ENCODE measurements around the gene MINDY4.

Gene MINDY4

GRCh38 chr7:30909431-30909830 lies 138.2 kb downstream of the MINDY4 start:
- no CpG with 5 or more reads among the region's 6 CpGs for WGBS (ENCODE audit: extremely low coverage, insufficient coverage, low lambda C conversion rate)
- H3K27me3 ChIP-seq (ENCODE audit: insufficient read depth, low read length, poor library complexity) = no peaks in the 10 kb centered on the region
- no peak overlapping the region for H3K18ac ChIP-seq (ENCODE audit: low read length)

GRCh38 chr7:30910411-30911073 lies 139.3 kb downstream of the MINDY4 start:
- Histone ChIP-seq H3K4me2 (ENCODE audit: low read length) (no peak overlapping the region), H2BK15ac (replicated peaks; ENCODE audit: low read depth) (no peak overlapping the region), H2BK5ac (ENCODE audit: low read length) (no peak overlapping the region), H3K56ac (ENCODE audit: low read length) (no peak overlapping the region), H3K4me3 (ENCODE audit: low read length) (no peak overlapping the region), H4K5ac (ENCODE audit: low read length) (no peak overlapping the region), H2AK5ac (ENCODE audit: low read length) (no peak overlapping the region), H3K79me1 (ENCODE audit: low read length) (no peaks in the 10 kb centered on the region), H3K79me2 (ENCODE audit: control insufficient read depth, insufficient read depth, low read length) (no peaks in the 10 kb centered on the region), H2BK120ac (ENCODE audit: low read depth, low read length) (no peak overlapping the region), H3K9ac (ENCODE audit: low read length) (no peak overlapping the region), H4K8ac (ENCODE audit: low read depth, low read length) (no peak overlapping the region), H3K23ac (ENCODE audit: low read length) (no peak overlapping the region), H3K36me3 (ENCODE audit: control insufficient read depth, insufficient read depth, low read length) (no peaks in the 10 kb centered on the region), H3K4ac (ENCODE audit: low read depth, low read length) (no peak overlapping the region), H3K18ac (ENCODE audit: low read length) (no peak overlapping the region), H3K27me3 (ENCODE audit: insufficient read depth, low read length, poor library complexity) (no peaks in the 10 kb centered on the region), H3K27ac (ENCODE audit: low read depth, low read length) (no peak overlapping the region), H3K4me1 (ENCODE audit: control insufficient read depth, low read depth, low read length) (no peaks in the 10 kb centered on the region)
- DNase-seq = no peak
- WGBS (ENCODE audit: extremely low coverage, insufficient coverage, low lambda C conversion rate) = no CpG with 5 or more reads among the region's 11 CpGs

More at GRCh38 chr7:30909431-30909830, 138.2 kb downstream of the MINDY4 start:
- Histone ChIP-seq H3K9ac (ENCODE audit: low read length) (no peak overlapping the region), H3K4me1 (ENCODE audit: control insufficient read depth, low read depth, low read length) (no peaks in the 10 kb centered on the region), H3K4me2 (ENCODE audit: low read length) (no peak overlapping the region), H3K56ac (ENCODE audit: low read length) (no peak overlapping the region), H2BK120ac (ENCODE audit: low read depth, low read length) (no peak overlapping the region), H3K23ac (ENCODE audit: low read length) (no peak overlapping the region), H3K79me1 (ENCODE audit: low read length) (no peaks in the 10 kb centered on the region), H3K4ac (ENCODE audit: low read depth, low read length) (no peak overlapping the region), H3K79me2 (ENCODE audit: control insufficient read depth, insufficient read depth, low read length) (no peaks in the 10 kb centered on the region), H2AK5ac (ENCODE audit: low read length) (no peak overlapping the region), H4K8ac (ENCODE audit: low read depth, low read length) (no peak overlapping the region), H4K5ac (ENCODE audit: low read length) (no peak overlapping the region), H2BK15ac (replicated peaks; ENCODE audit: low read depth) (no peak overlapping the region), H3K27ac (ENCODE audit: low read depth, low read length) (no peak overlapping the region), H2BK5ac (ENCODE audit: low read length) (no peak overlapping the region), H3K4me3 (ENCODE audit: low read length) (no peak overlapping the region), H3K36me3 (ENCODE audit: control insufficient read depth, insufficient read depth, low read length) (no peaks in the 10 kb centered on the region)
- DNase-seq = no peak

- Histone ChIP-seq H3K79me2 (ENCODE audit: control insufficient read depth, insufficient read depth, low read length) (no peaks in the 10 kb centered on the region), H2BK120ac (ENCODE audit: low read depth, low read length) (no peak overlapping the region), H3K36me3 (ENCODE audit: control insufficient read depth, insufficient read depth, low read length) (no peaks in the 10 kb centered on the region), H3K79me1 (ENCODE audit: low read length) (no peaks in the 10 kb centered on the region), H2BK5ac (ENCODE audit: low read length) (no peak overlapping the region), H3K4me3 (ENCODE audit: low read length) (no peak overlapping the region), H2AK5ac (ENCODE audit: low read length) (no peak overlapping the region), H3K9ac (ENCODE audit: low read length) (no peak overlapping the region), H3K4me2 (ENCODE audit: low read length) (no peak overlapping the region), H3K27ac (ENCODE audit: low read depth, low read length) (no peak overlapping the region), H3K18ac (ENCODE audit: low read length) (no peak overlapping the region), H3K4me1 (ENCODE audit: control insufficient read depth, low read depth, low read length) (no peaks in the 10 kb centered on the region), H3K27me3 (ENCODE audit: insufficient read depth, low read length, poor library complexity) (no peaks in the 10 kb centered on the region), H3K23ac (ENCODE audit: low read length) (no peak overlapping the region), H4K5ac (ENCODE audit: low read length) (no peak overlapping the region), H4K8ac (ENCODE audit: low read depth, low read length) (no peak overlapping the region), H2BK15ac (replicated peaks; ENCODE audit: low read depth) (no peak overlapping the region), H3K4ac (ENCODE audit: low read depth, low read length) (no peak overlapping the region), H3K56ac (ENCODE audit: low read length) (no peak overlapping the region)
- no peak for DNase-seq
- no CpG with 5 or more reads among the region's 11 CpGs for WGBS (ENCODE audit: extremely low coverage, insufficient coverage, low lambda C conversion rate)
Observed at GRCh38 chr7:30911133-30911532, 139.9 kb downstream of the MINDY4 start.

- H3K4me1 ChIP-seq (ENCODE audit: control insufficient read depth, low read depth, low read length) = no peaks in the 10 kb centered on the region
- no peak within 1 kb of the TSS for H2BK15ac ChIP-seq (replicated peaks; ENCODE audit: low read depth)
- no peak within 1 kb of the TSS for H4K5ac ChIP-seq (ENCODE audit: low read length)
- no peak for DNase-seq
- no peak within 1 kb of the TSS for H3K4ac ChIP-seq (ENCODE audit: low read depth, low read length)
- H3K79me2 ChIP-seq (ENCODE audit: control insufficient read depth, insufficient read depth, low read length) = no peaks in the 10 kb centered on the region
- H3K79me1 ChIP-seq (ENCODE audit: low read length) = no peaks in the 10 kb centered on the region
- no peak within 1 kb of the TSS for H3K27ac ChIP-seq (ENCODE audit: low read depth, low read length)
- no peak within 1 kb of the TSS for H3K9ac ChIP-seq (ENCODE audit: low read length)
- H2BK120ac ChIP-seq (ENCODE audit: low read depth, low read length) = no peak within 1 kb of the TSS
- no peak within 1 kb of the TSS for H3K4me2 ChIP-seq (ENCODE audit: low read length)
- no peaks in the 10 kb centered on the region for H3K27me3 ChIP-seq (ENCODE audit: insufficient read depth, low read length, poor library complexity)
- no peak within 1 kb of the TSS for H3K18ac ChIP-seq (ENCODE audit: low read length)
- no peak within 1 kb of the TSS for H3K4me3 ChIP-seq (ENCODE audit: low read length)
- no peak within 1 kb of the TSS for H2BK5ac ChIP-seq (ENCODE audit: low read length)
- H4K8ac ChIP-seq (ENCODE audit: low read depth, low read length) = no peak within 1 kb of the TSS
- no peak within 1 kb of the TSS for H3K23ac ChIP-seq (ENCODE audit: low read length)
- H3K36me3 ChIP-seq (ENCODE audit: control insufficient read depth, insufficient read depth, low read length) = no peaks in the 10 kb centered on the region
- WGBS (ENCODE audit: extremely low coverage, insufficient coverage, low lambda C conversion rate) = no CpG with 5 or more reads among the region's 12 CpGs
- H3K56ac ChIP-seq (ENCODE audit: low read length) = no peak within 1 kb of the TSS
- H2AK5ac ChIP-seq (ENCODE audit: low read length) = no peak within 1 kb of the TSS
Observed at GRCh38 chr7:30911561-30911969, 140.3 kb downstream of the MINDY4 start, which contains the start of gene AQP1. AQP1 (plus strand) TSS chr7:30911853; CDS start chr7:30911910, 57 bp downstream.

- Histone ChIP-seq H2BK15ac (replicated peaks; ENCODE audit: low read depth) (no peak overlapping the region), H2BK120ac (ENCODE audit: low read depth, low read length) (no peak overlapping the region), H3K4ac (ENCODE audit: low read depth, low read length) (no peak overlapping the region), H3K4me3 (ENCODE audit: low read length) (no peak overlapping the region), H4K5ac (ENCODE audit: low read length) (no peak overlapping the region), H3K79me2 (ENCODE audit: control insufficient read depth, insufficient read depth, low read length) (no peaks in the 10 kb centered on the region), H3K23ac (ENCODE audit: low read length) (no peak overlapping the region), H4K8ac (ENCODE audit: low read depth, low read length) (no peak overlapping the region), H3K4me1 (ENCODE audit: control insufficient read depth, low read depth, low read length) (no peaks in the 10 kb centered on the region), H3K4me2 (ENCODE audit: low read length) (no peak overlapping the region), H3K56ac (ENCODE audit: low read length) (no peak overlapping the region), H3K27me3 (ENCODE audit: insufficient read depth, low read length, poor library complexity) (no peaks in the 10 kb centered on the region), H3K79me1 (ENCODE audit: low read length) (no peaks in the 10 kb centered on the region), H2BK5ac (ENCODE audit: low read length) (no peak overlapping the region), H2AK5ac (ENCODE audit: low read length) (no peak overlapping the region), H3K27ac (ENCODE audit: low read depth, low read length) (no peak overlapping the region), H3K36me3 (ENCODE audit: control insufficient read depth, insufficient read depth, low read length) (no peaks in the 10 kb centered on the region), H3K18ac (ENCODE audit: low read length) (no peak overlapping the region), H3K9ac (ENCODE audit: low read length) (no peak overlapping the region)
- WGBS (ENCODE audit: extremely low coverage, insufficient coverage, low lambda C conversion rate) = no CpG with 5 or more reads among the region's 26 CpGs
- no peak for DNase-seq
Observed at GRCh38 chr7:30912021-30912730, 141.0 kb downstream of the MINDY4 start.

- Histone ChIP-seq H3K9ac (ENCODE audit: low read length) (no peak overlapping the region), H3K27me3 (ENCODE audit: insufficient read depth, low read length, poor library complexity) (no peaks in the 10 kb centered on the region), H3K36me3 (ENCODE audit: control insufficient read depth, insufficient read depth, low read length) (no peaks in the 10 kb centered on the region), H3K56ac (ENCODE audit: low read length) (no peak overlapping the region), H4K8ac (ENCODE audit: low read depth, low read length) (no peak overlapping the region), H2BK15ac (replicated peaks; ENCODE audit: low read depth) (no peak overlapping the region), H3K23ac (ENCODE audit: low read length) (no peak overlapping the region), H3K4me2 (ENCODE audit: low read length) (no peak overlapping the region), H3K4me1 (ENCODE audit: control insufficient read depth, low read depth, low read length) (no peaks in the 10 kb centered on the region), H2BK5ac (ENCODE audit: low read length) (no peak overlapping the region), H3K79me2 (ENCODE audit: control insufficient read depth, insufficient read depth, low read length) (no peaks in the 10 kb centered on the region), H3K4ac (ENCODE audit: low read depth, low read length) (no peak overlapping the region), H2AK5ac (ENCODE audit: low read length) (no peak overlapping the region), H3K79me1 (ENCODE audit: low read length) (no peaks in the 10 kb centered on the region), H3K18ac (ENCODE audit: low read length) (no peak overlapping the region), H3K4me3 (ENCODE audit: low read length) (no peak overlapping the region), H2BK120ac (ENCODE audit: low read depth, low read length) (no peak overlapping the region), H3K27ac (ENCODE audit: low read depth, low read length) (no peak overlapping the region), H4K5ac (ENCODE audit: low read length) (no peak overlapping the region)
- no peak for DNase-seq
- no CpG with 5 or more reads among the region's 2 CpGs for WGBS (ENCODE audit: extremely low coverage, insufficient coverage, low lambda C conversion rate)
Observed at GRCh38 chr7:30912731-30912985, 141.4 kb downstream of the MINDY4 start.

Measured in mesendoderm (in vitro differentiated cells).